ENCODE data around the gene FMN2.

DNA sequence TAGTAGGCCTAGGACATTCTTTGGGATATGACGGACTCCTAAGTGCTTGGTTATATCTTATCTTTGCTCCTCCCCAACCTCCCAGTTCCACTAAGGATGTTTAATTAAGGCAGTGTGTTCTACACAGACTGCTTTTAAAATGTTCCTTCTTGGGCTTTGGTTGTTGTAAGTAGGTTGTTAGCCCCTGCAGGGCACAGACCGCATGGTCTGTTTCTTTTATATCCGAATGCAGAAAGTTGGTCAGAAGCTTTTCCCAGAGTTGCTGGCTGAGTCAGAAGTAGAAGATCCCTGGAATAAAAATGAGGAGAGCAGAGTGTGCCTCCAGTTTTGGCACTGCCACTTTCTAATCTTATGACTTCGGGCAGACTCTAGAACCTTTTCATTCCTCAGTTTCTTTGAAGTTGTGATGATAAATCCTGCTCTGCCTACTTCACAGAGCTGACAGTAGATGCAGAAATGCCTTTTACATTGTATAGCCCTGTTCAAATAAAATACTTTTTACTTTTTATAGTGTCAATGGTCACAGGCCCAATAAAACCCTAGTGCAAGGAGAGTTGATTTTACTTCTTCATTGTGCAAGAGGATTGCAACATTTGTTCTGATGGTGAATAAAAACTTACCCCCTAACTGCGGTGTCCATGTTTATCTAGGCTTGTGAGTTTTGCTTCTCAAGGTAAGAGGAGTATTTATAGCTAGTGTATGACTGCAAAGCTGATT lies 18.4 kb downstream of the FMN2 start:
- TF ChIP-seq, protein P1, sequence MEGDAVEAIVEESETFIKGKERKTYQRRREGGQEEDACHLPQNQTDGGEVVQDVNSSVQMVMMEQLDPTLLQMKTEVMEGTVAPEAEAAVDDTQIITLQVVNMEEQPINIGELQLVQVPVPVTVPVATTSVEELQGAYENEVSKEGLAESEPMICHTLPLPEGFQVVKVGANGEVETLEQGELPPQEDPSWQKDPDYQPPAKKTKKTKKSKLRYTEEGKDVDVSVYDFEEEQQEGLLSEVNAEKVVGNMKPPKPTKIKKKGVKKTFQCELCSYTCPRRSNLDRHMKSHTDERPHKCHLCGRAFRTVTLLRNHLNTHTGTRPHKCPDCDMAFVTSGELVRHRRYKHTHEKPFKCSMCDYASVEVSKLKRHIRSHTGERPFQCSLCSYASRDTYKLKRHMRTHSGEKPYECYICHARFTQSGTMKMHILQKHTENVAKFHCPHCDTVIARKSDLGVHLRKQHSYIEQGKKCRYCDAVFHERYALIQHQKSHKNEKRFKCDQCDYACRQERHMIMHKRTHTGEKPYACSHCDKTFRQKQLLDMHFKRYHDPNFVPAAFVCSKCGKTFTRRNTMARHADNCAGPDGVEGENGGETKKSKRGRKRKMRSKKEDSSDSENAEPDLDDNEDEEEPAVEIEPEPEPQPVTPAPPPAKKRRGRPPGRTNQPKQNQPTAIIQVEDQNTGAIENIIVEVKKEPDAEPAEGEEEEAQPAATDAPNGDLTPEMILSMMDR (conservative IDR thresholded peaks at IDR 0.05; ENCODE audit: low read depth, low read length): no peak
- no peak for TF ChIP-seq EZH2 (IDR thresholded peaks at IDR 0.05; ENCODE audit: low read length, unreplicated experiment)

Data from PC-3 (cell line).